Measurements from ENCODE around the gene F13B. TPM values are rescaled to one million over a fixed set of nuclear protein-coding genes. Genes with fewer than 3 reads are reported as not detected.
"Not testable (repeated sequence)": the region's sequence is repeated elsewhere in the genome, so short reads cannot be mapped to it uniquely, and the experiment has no call there.

The F13B gene, protein sequence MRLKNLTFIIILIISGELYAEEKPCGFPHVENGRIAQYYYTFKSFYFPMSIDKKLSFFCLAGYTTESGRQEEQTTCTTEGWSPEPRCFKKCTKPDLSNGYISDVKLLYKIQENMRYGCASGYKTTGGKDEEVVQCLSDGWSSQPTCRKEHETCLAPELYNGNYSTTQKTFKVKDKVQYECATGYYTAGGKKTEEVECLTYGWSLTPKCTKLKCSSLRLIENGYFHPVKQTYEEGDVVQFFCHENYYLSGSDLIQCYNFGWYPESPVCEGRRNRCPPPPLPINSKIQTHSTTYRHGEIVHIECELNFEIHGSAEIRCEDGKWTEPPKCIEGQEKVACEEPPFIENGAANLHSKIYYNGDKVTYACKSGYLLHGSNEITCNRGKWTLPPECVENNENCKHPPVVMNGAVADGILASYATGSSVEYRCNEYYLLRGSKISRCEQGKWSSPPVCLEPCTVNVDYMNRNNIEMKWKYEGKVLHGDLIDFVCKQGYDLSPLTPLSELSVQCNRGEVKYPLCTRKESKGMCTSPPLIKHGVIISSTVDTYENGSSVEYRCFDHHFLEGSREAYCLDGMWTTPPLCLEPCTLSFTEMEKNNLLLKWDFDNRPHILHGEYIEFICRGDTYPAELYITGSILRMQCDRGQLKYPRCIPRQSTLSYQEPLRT
- not detected in 2 replicates for total RNA-seq (2014; rRNA removed; shearing (Covaris generic); ENCODE audit: low replicate concordance)

DNA sequence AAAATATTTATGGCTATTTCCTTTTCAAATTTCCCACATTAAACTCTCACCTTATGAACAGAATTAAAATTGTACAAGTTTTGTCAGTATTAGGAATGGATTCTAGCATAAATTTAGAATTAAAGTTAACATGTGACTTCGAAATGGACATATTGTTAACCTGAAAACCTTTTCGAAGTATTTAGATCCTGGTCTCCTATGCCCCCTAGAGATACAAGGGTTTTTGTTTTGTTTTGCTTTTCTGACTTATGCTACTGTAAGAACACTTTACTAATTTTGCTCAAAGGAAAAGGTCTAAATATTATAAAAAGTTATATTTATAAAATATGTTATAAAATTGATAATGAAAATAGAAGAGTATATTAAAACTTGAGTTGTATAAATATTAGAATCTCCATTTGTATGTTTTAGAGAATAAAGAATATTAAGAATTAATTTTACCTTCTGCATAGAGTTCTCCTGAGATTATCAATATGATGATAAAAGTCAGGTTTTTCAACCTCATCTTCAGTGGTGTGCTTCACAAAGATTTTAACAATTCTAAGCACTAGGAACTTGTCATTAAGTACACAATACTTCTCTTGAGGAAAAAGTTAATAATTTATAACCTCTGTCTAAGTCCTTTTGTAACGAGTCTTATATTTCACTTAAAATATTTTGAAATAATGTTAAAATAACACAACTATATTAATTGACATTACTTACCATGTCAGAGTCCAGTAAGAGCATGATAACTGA lies at the start of gene F13B:
Gene F13B, minus strand, starts transcription at position 542 of the 738 bp plus-strand sequence. Its CDS starts 37 bp downstream, at position 505.
- Histone ChIP-seq H4K20me1 (ENCODE audit: insufficient read depth, low read depth, low read length) (no peaks in the 10 kb centered on the region), H3K79me2 (ENCODE audit: low read length) (no peaks in the 10 kb centered on the region), H3K27ac (ENCODE audit: low read length) (no peak within 1 kb of the TSS), H3K9ac (ENCODE audit: low read length) (no peak within 1 kb of the TSS), H3K36me3 (ENCODE audit: insufficient read depth, low read length) (no peaks in the 10 kb centered on the region), H3K9me2 (replicated peaks; ENCODE audit: insufficient read depth, low read length) (no peaks in the 10 kb centered on the region), H3K4me1 (ENCODE audit: low read length) (no peaks in the 10 kb centered on the region), H3K4me3 (ENCODE audit: low read length) (no peak within 1 kb of the TSS), H3K4me2 (ENCODE audit: low read depth, low read length, poor library complexity, severe bottlenecking) (no peak within 1 kb of the TSS), H3K9me3 (ENCODE audit: low read length) (no peaks in the 10 kb centered on the region), H3K27me3 (ENCODE audit: low read length) (no peaks in the 10 kb centered on the region), H2AFZ (ENCODE audit: low read length) (no peak within 1 kb of the TSS)
- no peak for DNase-seq

- H4K20me1 ChIP-seq (ENCODE audit: insufficient read depth, low read depth, low read length): no peaks in the 10 kb centered on the region
- peaks cover 85% of the 10 kb centered on the region for H3K36me3 ChIP-seq (ENCODE audit: insufficient read depth, low read length)
- H3K4me3 ChIP-seq (ENCODE audit: low read length): no peak overlapping the region
Observed at GRCh38 chr1:197116156-197116555, 49.1 kb upstream of the F13B start.

GRCh38 chr1:197106869-197107268 lies 39.8 kb upstream of the F13B start:
- H2AFZ ChIP-seq (ENCODE audit: low read length): no peak overlapping the region
- H3K4me3 ChIP-seq (ENCODE audit: low read length): no peak overlapping the region
- no peaks in the 10 kb centered on the region for H4K20me1 ChIP-seq (ENCODE audit: insufficient read depth, low read depth, low read length)
- no peaks in the 10 kb centered on the region for H3K9me2 ChIP-seq (replicated peaks; ENCODE audit: insufficient read depth, low read length)
- no peaks in the 10 kb centered on the region for H3K27me3 ChIP-seq (ENCODE audit: low read length)
- no peaks in the 10 kb centered on the region for H3K9me3 ChIP-seq (ENCODE audit: low read length)
- peaks cover 54% of the 10 kb centered on the region for H3K79me2 ChIP-seq (ENCODE audit: low read length)
- H3K27ac ChIP-seq (ENCODE audit: low read length): no peak overlapping the region
- DNase-seq: no peak
- no peak overlapping the region for H3K4me2 ChIP-seq (ENCODE audit: low read depth, low read length, poor library complexity, severe bottlenecking)
- no peak overlapping the region for H3K9ac ChIP-seq (ENCODE audit: low read length)
- H3K4me1 ChIP-seq (ENCODE audit: low read length): no peaks in the 10 kb centered on the region
- H3K36me3 ChIP-seq (ENCODE audit: insufficient read depth, low read length): peaks cover 78% of the 10 kb centered on the region

More at GRCh38 chr1:197116156-197116555, 49.1 kb upstream of the F13B start:
- no peak for DNase-seq
- no peak overlapping the region for H3K9ac ChIP-seq (ENCODE audit: low read length)
- H3K4me2 ChIP-seq (ENCODE audit: low read depth, low read length, poor library complexity, severe bottlenecking): no peak overlapping the region
- H3K9me3 ChIP-seq (ENCODE audit: low read length): no peaks in the 10 kb centered on the region
- H3K27me3 ChIP-seq (ENCODE audit: low read length): no peaks in the 10 kb centered on the region
- peaks cover 37% of the 10 kb centered on the region for H3K79me2 ChIP-seq (ENCODE audit: low read length)
- H3K4me1 ChIP-seq (ENCODE audit: low read length): no peaks in the 10 kb centered on the region
- H2AFZ ChIP-seq (ENCODE audit: low read length): no peak overlapping the region
- no peaks in the 10 kb centered on the region for H3K9me2 ChIP-seq (replicated peaks; ENCODE audit: insufficient read depth, low read length)
- H3K27ac ChIP-seq (ENCODE audit: low read length): no peak overlapping the region

GRCh38 chr1:197103300-197103699 lies 36.2 kb upstream of the F13B start:
- H3K4me1 ChIP-seq (ENCODE audit: low read length): no peaks in the 10 kb centered on the region
- no peaks in the 10 kb centered on the region for H4K20me1 ChIP-seq (ENCODE audit: insufficient read depth, low read depth, low read length)
- no peak overlapping the region for H3K4me2 ChIP-seq (ENCODE audit: low read depth, low read length, poor library complexity, severe bottlenecking)
- no peaks in the 10 kb centered on the region for H3K9me3 ChIP-seq (ENCODE audit: low read length)
- H3K9ac ChIP-seq (ENCODE audit: low read length): no peak overlapping the region
- no peak overlapping the region for H3K4me3 ChIP-seq (ENCODE audit: low read length)
- no peaks in the 10 kb centered on the region for H3K9me2 ChIP-seq (replicated peaks; ENCODE audit: insufficient read depth, low read length)
- H3K27me3 ChIP-seq (ENCODE audit: low read length): no peaks in the 10 kb centered on the region
- no peak for DNase-seq
- H2AFZ ChIP-seq (ENCODE audit: low read length): no peak overlapping the region
- no peak overlapping the region for H3K27ac ChIP-seq (ENCODE audit: low read length)
- peaks cover 51% of the 10 kb centered on the region for H3K36me3 ChIP-seq (ENCODE audit: insufficient read depth, low read length)
- H3K79me2 ChIP-seq (ENCODE audit: low read length): peaks cover 21% of the 10 kb centered on the region

GRCh38 chr1:197101978-197102377 lies 34.9 kb upstream of the F13B start:
- H3K9me2 ChIP-seq (replicated peaks; ENCODE audit: insufficient read depth, low read length): no peaks in the 10 kb centered on the region
- peaks cover 39% of the 10 kb centered on the region for H3K36me3 ChIP-seq (ENCODE audit: insufficient read depth, low read length)

DNA sequence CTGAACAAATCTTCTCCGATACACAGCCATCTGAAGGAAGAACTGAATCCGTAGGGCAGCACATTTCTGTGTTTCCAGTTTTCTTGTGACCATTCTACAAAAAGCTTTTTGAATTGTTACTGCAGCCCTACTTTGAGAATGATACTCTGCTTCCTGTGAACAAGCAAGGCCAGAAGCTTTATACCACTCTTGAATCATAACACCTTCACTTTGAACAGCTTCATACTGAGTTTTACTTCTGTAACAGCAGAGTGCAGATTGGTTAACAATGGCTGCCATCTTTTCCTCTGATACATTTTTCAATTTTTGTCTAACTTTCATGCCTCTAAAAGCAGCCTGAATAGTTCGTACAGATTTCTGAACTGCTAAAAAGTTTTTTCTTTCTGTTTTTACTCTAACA lies 33.6 kb upstream of the F13B start:
- Histone ChIP-seq H3K9me3 (ENCODE audit: low read length) (no peaks in the 10 kb centered on the region), H4K20me1 (ENCODE audit: insufficient read depth, low read depth, low read length) (no peaks in the 10 kb centered on the region), H3K4me1 (ENCODE audit: low read length) (no peaks in the 10 kb centered on the region), H3K9me2 (replicated peaks; ENCODE audit: insufficient read depth, low read length) (no peaks in the 10 kb centered on the region), H3K4me2 (ENCODE audit: low read depth, low read length, poor library complexity, severe bottlenecking) (no peak overlapping the region), H3K9ac (ENCODE audit: low read length) (no peak overlapping the region), H3K79me2 (ENCODE audit: low read length) (0 out of 2 replicates have a peak, but pooled peaks cover 3% of the 10 kb centered on the region), H2AFZ (ENCODE audit: low read length) (no peak overlapping the region), H3K36me3 (ENCODE audit: insufficient read depth, low read length) (peaks cover 26% of the 10 kb centered on the region), H3K27me3 (ENCODE audit: low read length) (no peaks in the 10 kb centered on the region), H3K4me3 (ENCODE audit: low read length) (no peak overlapping the region), H3K27ac (ENCODE audit: low read length) (no peak overlapping the region)
- DNase-seq: no peak

More at GRCh38 chr1:197101978-197102377, 34.9 kb upstream of the F13B start:
- DNase-seq: no peak
- Histone ChIP-seq H3K9me3 (ENCODE audit: low read length) (no peaks in the 10 kb centered on the region), H3K4me1 (ENCODE audit: low read length) (no peaks in the 10 kb centered on the region), H3K27ac (ENCODE audit: low read length) (no peak overlapping the region), H3K4me3 (ENCODE audit: low read length) (no peak overlapping the region), H2AFZ (ENCODE audit: low read length) (no peak overlapping the region), H3K9ac (ENCODE audit: low read length) (no peak overlapping the region), H3K79me2 (ENCODE audit: low read length) (peaks cover 9% of the 10 kb centered on the region; the same call in 1 of the 2 replicates), H3K27me3 (ENCODE audit: low read length) (no peaks in the 10 kb centered on the region), H3K4me2 (ENCODE audit: low read depth, low read length, poor library complexity, severe bottlenecking) (no peak overlapping the region), H4K20me1 (ENCODE audit: insufficient read depth, low read depth, low read length) (no peaks in the 10 kb centered on the region)

GRCh38 chr1:197099444-197099843 lies 32.4 kb upstream of the F13B start:
- Histone ChIP-seq H3K27me3 (ENCODE audit: low read length) (no peaks in the 10 kb centered on the region), H3K4me2 (ENCODE audit: low read depth, low read length, poor library complexity, severe bottlenecking) (no peak overlapping the region), H3K9me3 (ENCODE audit: low read length) (no peaks in the 10 kb centered on the region), H3K9ac (ENCODE audit: low read length) (no peak overlapping the region), H4K20me1 (ENCODE audit: insufficient read depth, low read depth, low read length) (no peaks in the 10 kb centered on the region), H3K79me2 (ENCODE audit: low read length) (0 out of 2 replicates have a peak, but pooled peaks cover 3% of the 10 kb centered on the region), H3K36me3 (ENCODE audit: insufficient read depth, low read length) (peaks cover 17% of the 10 kb centered on the region), H3K9me2 (replicated peaks; ENCODE audit: insufficient read depth, low read length) (no peaks in the 10 kb centered on the region), H3K4me3 (ENCODE audit: low read length) (no peak overlapping the region), H2AFZ (ENCODE audit: low read length) (no peak overlapping the region), H3K4me1 (ENCODE audit: low read length) (no peaks in the 10 kb centered on the region), H3K27ac (ENCODE audit: low read length) (no peak overlapping the region)
- no peak for DNase-seq

DNA sequence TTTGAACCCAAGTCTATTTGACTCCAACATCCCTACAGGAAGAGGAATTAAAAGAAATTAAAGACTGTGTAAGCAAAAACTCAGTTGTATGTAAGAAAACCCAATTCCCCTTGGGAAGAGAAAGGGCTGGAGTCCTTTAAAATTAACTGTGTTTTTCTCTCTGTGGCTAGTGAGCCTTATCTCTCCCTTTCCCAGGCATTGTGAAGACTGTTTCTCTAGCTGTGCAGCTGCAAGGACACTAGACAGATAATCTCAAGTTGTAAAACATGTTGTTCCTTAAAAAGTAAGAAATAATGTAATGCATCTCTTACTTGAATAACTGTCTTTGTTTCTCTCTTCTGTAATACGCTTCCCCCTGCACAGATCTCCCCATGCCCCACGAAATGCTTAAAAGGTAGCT lies 29.9 kb upstream of the F13B start:
- H3K79me2 ChIP-seq (ENCODE audit: low read length); H3K27ac ChIP-seq (ENCODE audit: low read length); H3K4me1 ChIP-seq (ENCODE audit: low read length); H4K20me1 ChIP-seq (ENCODE audit: insufficient read depth, low read depth, low read length); H3K9me3 ChIP-seq (ENCODE audit: low read length); H3K4me2 ChIP-seq (ENCODE audit: low read depth, low read length, poor library complexity, severe bottlenecking); H3K4me3 ChIP-seq (ENCODE audit: low read length); H3K27me3 ChIP-seq (ENCODE audit: low read length); H2AFZ ChIP-seq (ENCODE audit: low read length); H3K9ac ChIP-seq (ENCODE audit: low read length); H3K9me2 ChIP-seq (replicated peaks; ENCODE audit: insufficient read depth, low read length); DNase-seq: not testable (repeated sequence)
- peaks cover 30% of the 10 kb centered on the region; the same call in 1 of the 2 replicates for H3K36me3 ChIP-seq (ENCODE audit: insufficient read depth, low read length)

All from Karpas-422 (cell line).